Measurements from ENCODE around the gene NEDD9. TPM values are rescaled to one million over a fixed set of nuclear protein-coding genes. Genes with fewer than 3 reads are reported as not detected.

The NEDD9 gene
- total RNA-seq, 4 donors from 2014 or later, result 51.7 to 136 (median 94.0) TPM

DNA sequence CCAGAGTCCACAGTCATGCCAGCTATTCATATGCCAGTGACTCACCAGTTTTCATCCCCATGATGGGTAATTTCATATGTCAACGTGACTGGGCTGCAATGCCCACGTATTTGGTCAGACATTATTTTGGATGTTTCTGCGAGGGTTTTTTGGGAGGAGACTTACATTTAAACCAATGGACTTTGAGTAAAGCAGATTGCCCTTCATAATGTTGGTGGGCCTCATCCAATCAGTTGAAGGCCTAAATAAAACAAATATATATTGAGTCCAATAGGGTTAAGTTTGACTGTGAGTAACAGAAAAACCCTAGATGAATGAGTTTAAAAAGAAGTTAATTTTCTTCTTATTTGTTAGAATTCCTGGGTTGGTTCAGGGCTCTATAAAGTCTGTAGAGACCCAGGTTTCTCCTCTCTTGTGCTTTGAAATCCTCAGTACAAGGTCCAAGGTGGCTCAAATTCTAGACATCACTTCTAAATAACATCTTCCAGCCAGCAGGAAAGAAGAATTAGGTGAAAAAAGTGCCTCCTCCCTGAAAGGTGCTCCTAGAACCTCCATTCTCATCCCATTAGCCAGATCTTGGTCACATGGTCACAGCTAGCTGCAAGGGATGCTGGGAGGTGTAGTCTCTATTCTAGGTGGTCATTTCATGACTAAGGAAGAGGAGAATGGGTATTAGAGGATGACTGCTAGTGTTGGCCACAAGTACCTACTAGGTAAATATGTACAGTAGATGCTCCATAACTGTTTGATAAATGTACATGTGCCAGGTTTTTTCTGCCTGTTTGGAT is 16.7 kb upstream of the NEDD9 start:
- TF ChIP-seq, protein P1, sequence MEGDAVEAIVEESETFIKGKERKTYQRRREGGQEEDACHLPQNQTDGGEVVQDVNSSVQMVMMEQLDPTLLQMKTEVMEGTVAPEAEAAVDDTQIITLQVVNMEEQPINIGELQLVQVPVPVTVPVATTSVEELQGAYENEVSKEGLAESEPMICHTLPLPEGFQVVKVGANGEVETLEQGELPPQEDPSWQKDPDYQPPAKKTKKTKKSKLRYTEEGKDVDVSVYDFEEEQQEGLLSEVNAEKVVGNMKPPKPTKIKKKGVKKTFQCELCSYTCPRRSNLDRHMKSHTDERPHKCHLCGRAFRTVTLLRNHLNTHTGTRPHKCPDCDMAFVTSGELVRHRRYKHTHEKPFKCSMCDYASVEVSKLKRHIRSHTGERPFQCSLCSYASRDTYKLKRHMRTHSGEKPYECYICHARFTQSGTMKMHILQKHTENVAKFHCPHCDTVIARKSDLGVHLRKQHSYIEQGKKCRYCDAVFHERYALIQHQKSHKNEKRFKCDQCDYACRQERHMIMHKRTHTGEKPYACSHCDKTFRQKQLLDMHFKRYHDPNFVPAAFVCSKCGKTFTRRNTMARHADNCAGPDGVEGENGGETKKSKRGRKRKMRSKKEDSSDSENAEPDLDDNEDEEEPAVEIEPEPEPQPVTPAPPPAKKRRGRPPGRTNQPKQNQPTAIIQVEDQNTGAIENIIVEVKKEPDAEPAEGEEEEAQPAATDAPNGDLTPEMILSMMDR (IDR thresholded peaks at IDR 0.05; ENCODE audit: low read depth), result no peak

GRCh38 chr6:11246722-11247121 is 14.3 kb upstream of the NEDD9 start:
- TF ChIP-seq, protein P1 (IDR thresholded peaks at IDR 0.05; ENCODE audit: low read depth), result no peak

GRCh38 chr6:11245381-11246256 is 13.2 kb upstream of the NEDD9 start:
- TF ChIP-seq, protein P1 (IDR thresholded peaks at IDR 0.05; ENCODE audit: low read depth), result no peak

- TF ChIP-seq, protein P1 (IDR thresholded peaks at IDR 0.05; ENCODE audit: low read depth), result no peak
These were observed 12.1 kb upstream of the NEDD9 start for GRCh38 chr6:11244387-11245126.

DNA sequence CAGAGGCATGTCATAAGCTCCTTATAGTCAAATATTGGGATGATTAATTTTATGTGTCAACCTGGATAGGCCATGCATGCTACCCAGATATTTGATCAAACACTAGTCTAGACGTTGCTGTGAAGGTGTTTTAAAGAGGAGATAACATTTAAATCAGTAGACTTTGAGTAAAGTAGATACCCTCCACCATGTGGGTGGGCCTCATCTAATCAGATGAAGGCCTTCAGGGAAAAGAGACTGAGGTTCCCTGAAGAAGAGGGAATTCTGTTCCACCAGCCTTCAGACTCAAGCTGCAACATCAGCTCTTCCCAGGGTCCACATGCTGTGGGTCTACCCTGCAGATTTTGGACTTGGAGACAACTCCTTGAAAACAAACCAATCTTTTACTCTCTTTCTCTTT is 11.4 kb upstream of the NEDD9 start:
- TF ChIP-seq, protein P1 (IDR thresholded peaks at IDR 0.05; ENCODE audit: low read depth), result no peak

DNA sequence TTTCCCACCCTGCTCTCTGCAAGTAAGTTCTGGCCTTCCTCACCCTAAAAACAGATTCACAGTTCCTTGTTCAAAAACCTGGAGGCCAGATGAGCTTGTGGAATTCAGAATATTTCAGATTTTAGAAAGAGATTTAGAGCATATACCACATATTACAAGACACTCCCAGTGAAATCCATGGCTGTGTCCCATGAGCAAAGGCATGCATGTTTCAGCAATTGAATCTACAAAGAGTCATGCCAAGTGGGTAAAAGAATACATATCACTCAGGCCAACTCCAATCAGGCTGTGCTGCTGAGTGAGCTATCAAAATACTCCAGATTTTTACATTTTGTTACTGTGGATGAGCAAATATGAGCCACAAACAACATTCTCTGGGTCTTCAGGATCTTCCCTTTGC is 10.2 kb upstream of the NEDD9 start:
- TF ChIP-seq, protein P1 (IDR thresholded peaks at IDR 0.05; ENCODE audit: low read depth), result no peak

All from subcutaneous adipose tissue (tissue), 4 donors.